GM21390 (cell line): Measurements from ENCODE around the gene GAS7.
"Not testable (repeated sequence)": the region's sequence is repeated elsewhere in the genome, so short reads cannot be mapped to it uniquely, and the experiment has no call there.

Experiments
- ATAC-seq: cut with Tn5 transposase; IDR thresholded peaks from one replicate; pipeline ENCODE4 v1.9.1; 2021; ENCODE audit not compliant: unreplicated experiment

GAS7 gene

GRCh38 chr17:10031127-10031526, 167.3 kb downstream of the GAS7 start:
- ATAC-seq, result no peak

GRCh38 chr17:10029129-10029528, 169.3 kb downstream of the GAS7 start:
- ATAC-seq, result no peak

- no peak for ATAC-seq
These were observed 172.2 kb downstream of the GAS7 start for GRCh38 chr17:10025976-10026901.

GRCh38 chr17:10025224-10025623, 173.2 kb downstream of the GAS7 start:
- no peak for ATAC-seq

- ATAC-seq, result no peak
These were observed 176.0 kb downstream of the GAS7 start for GRCh38 chr17:10022416-10022815.

GRCh38 chr17:10021272-10021984, 177.0 kb downstream of the GAS7 start:
- no peak for ATAC-seq

- no peak for ATAC-seq
These were observed 178.4 kb downstream of the GAS7 start for GRCh38 chr17:10019941-10020451.

GRCh38 chr17:10018461-10018891, 179.9 kb downstream of the GAS7 start:
- ATAC-seq, result peak; percentile 63

- not testable (repeated sequence) for ATAC-seq
These were observed 181.3 kb downstream of the GAS7 start for GRCh38 chr17:10016958-10017570.

- peak; percentile 67 for ATAC-seq
These were observed 184.9 kb downstream of the GAS7 start for GRCh38 chr17:10013365-10014112.

GRCh38 chr17:10010752-10011151, 187.7 kb downstream of the GAS7 start:
- no peak for ATAC-seq

- no peak for ATAC-seq
These were observed 194.7 kb downstream of the GAS7 start for GRCh38 chr17:10003705-10004104.

- ATAC-seq, result not testable (repeated sequence)
These were observed 195.6 kb downstream of the GAS7 start for GRCh38 chr17:10002567-10003360.

GRCh38 chr17:10001306-10001873, 197.0 kb downstream of the GAS7 start:
- no peak for ATAC-seq

GRCh38 chr17:9999919-10000695, 198.3 kb downstream of the GAS7 start:
- ATAC-seq, result peak; percentile 85

- no peak for ATAC-seq
These were observed 200.3 kb downstream of the GAS7 start for GRCh38 chr17:9998060-9998459.

- ATAC-seq, result no peak
These were observed 203.6 kb downstream of the GAS7 start for GRCh38 chr17:9994761-9995160.

- ATAC-seq, result no peak
These were observed 206.6 kb downstream of the GAS7 start for GRCh38 chr17:9991796-9992195.

- ATAC-seq, result no peak
These were observed 207.1 kb downstream of the GAS7 start for GRCh38 chr17:9991351-9991750.
